Loucy (cell line): ENCODE results near the gene INPP4B.

Source experiments
- H2AFZ ChIP-seq: fragments of 200-600 bp; sonication (generic); 2 replicates; pipeline ENCODE4 v1.6.0; 2016; ENCODE audit warnings: antibody characterized with exemption, mild to moderate bottlenecking, low read length, moderate library complexity
- H3F3A ChIP-seq: fragments of 200-600 bp; 2 replicates; pipeline ENCODE4 v1.6.0; 2016; ENCODE audit warnings: antibody characterized with exemption, low read depth, mild to moderate bottlenecking
- H3K27me3 ChIP-seq: fragments of 200-600 bp; sonication (generic); 2 replicates; pipeline ENCODE4 v1.6.1; 2014; ENCODE audit warnings: low read length, mild to moderate bottlenecking; ENCODE audit not compliant: insufficient read depth, poor library complexity, severe bottlenecking
- H3K36me3 ChIP-seq: fragments of 200-600 bp; sonication (generic); 2 replicates; pipeline ENCODE4 v1.6.1; 2016; ENCODE audit warnings: low read length; ENCODE audit not compliant: insufficient read depth
- H3K4me1 ChIP-seq: fragments of 200-600 bp; sonication (generic); 2 replicates; pipeline ENCODE4 v1.5.1; 2014; ENCODE audit warnings: low read length, mild to moderate bottlenecking; ENCODE audit not compliant: insufficient read depth, poor library complexity, severe bottlenecking
- H3K4me2 ChIP-seq: fragments of 200-600 bp; sonication (generic); 2 replicates; pipeline ENCODE4 v1.6.0; 2014; ENCODE audit warnings: antibody characterized with exemption, low read length, low read depth, mild to moderate bottlenecking; ENCODE audit not compliant: poor library complexity, severe bottlenecking
- H3K4me3 ChIP-seq: fragments of 200-600 bp; sonication (generic); 2 replicates; pipeline ENCODE4 v1.5.1; 2014; ENCODE audit warnings: low read length, mild to moderate bottlenecking, mixed read lengths; ENCODE audit not compliant: poor library complexity, severe bottlenecking
- H3K79me2 ChIP-seq: fragments of 200-600 bp; sonication (generic); 2 replicates; pipeline ENCODE4 v1.6.1; 2014; ENCODE audit warnings: low read length; ENCODE audit not compliant: insufficient read depth
- H3K9ac ChIP-seq: fragments of 200-600 bp; sonication (generic); 2 replicates; pipeline ENCODE4 v1.6.0; 2014; ENCODE audit warnings: mild to moderate bottlenecking, low read depth, low read length, moderate library complexity; ENCODE audit not compliant: poor library complexity, severe bottlenecking
- H3K9me2 ChIP-seq: fragments of 200-600 bp; sonication (generic); replicated peaks from 2 replicates; pipeline ENCODE4 v1.6.1; 2016; ENCODE audit warnings: low read depth, low read length, mixed read lengths
- H3K9me3 ChIP-seq: fragments of 200-600 bp; sonication (generic); 2 replicates; pipeline ENCODE4 v1.6.1; 2014; ENCODE audit warnings: mild to moderate bottlenecking, antibody characterized with exemption, low read length, low read depth; ENCODE audit not compliant: insufficient read depth
- H4K20me1 ChIP-seq: fragments of 200-600 bp; sonication (generic); 2 replicates; pipeline ENCODE4 v1.6.0; 2014; ENCODE audit warnings: antibody characterized with exemption, low read length, mild to moderate bottlenecking; ENCODE audit not compliant: insufficient read depth, poor library complexity, severe bottlenecking
- EZH2phosphoT487 ChIP-seq: fragments of 200-600 bp; IDR thresholded peaks from 2 replicates; pipeline ENCODE4 v1.6.1; 2018; ENCODE audit warnings: antibody characterized with exemption, mild to moderate bottlenecking, moderate library complexity, borderline replicate concordance
- TF ChIP-seq, protein P1 (sequence below): fragments of 200-600 bp; sonication (generic); conservative IDR thresholded peaks from 2 replicates; pipeline ENCODE4 v1.5.1; 2014; ENCODE audit warnings: mild to moderate bottlenecking, antibody characterized with exemption, low read length

INPP4B gene

DNA sequence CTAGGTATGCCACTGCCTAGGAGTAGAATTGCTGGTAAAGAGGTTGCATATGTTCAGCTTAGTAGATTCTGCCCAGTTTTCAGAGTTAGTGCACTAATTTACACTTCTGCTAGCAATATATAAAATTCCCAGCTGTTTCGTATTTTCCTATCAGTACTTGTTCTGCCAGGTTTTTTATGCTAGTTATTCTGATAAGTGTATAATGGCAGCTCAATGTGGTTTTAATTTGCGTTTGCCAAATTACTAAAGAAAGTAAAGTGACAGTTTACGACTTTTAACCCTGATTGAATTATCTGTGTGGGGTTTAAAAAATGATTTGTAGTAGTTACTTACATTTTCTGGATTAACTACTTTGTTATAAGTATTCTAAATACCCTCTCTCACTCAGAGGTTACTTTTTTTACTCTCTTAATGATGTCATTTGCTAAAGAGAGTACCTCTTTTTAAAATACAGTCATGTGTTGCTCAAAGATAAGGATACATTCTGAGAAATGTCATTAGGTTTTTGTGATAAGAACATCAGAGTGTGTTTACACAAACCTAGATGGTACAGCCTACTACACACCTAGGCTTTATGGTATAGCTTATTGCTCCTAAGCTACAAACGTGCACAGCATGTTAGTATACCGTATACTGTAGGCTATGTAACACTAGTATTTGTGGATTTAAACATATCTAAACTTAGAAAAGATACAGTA is 846.5 kb downstream of the INPP4B start:
- no peaks in the 10 kb centered on the region for H3K36me3 ChIP-seq
- H3F3A ChIP-seq: no peaks in the 10 kb centered on the region
- no peaks in the 10 kb centered on the region for H3K4me1 ChIP-seq
- no peaks in the 10 kb centered on the region for H4K20me1 ChIP-seq
- H3K4me3 ChIP-seq: no peak overlapping the region
- H3K9ac ChIP-seq: no peak overlapping the region
- H3K9me3 ChIP-seq: peaks cover 10% of the 10 kb centered on the region; the same call in 1 of the 2 replicates
- TF ChIP-seq, protein P1, sequence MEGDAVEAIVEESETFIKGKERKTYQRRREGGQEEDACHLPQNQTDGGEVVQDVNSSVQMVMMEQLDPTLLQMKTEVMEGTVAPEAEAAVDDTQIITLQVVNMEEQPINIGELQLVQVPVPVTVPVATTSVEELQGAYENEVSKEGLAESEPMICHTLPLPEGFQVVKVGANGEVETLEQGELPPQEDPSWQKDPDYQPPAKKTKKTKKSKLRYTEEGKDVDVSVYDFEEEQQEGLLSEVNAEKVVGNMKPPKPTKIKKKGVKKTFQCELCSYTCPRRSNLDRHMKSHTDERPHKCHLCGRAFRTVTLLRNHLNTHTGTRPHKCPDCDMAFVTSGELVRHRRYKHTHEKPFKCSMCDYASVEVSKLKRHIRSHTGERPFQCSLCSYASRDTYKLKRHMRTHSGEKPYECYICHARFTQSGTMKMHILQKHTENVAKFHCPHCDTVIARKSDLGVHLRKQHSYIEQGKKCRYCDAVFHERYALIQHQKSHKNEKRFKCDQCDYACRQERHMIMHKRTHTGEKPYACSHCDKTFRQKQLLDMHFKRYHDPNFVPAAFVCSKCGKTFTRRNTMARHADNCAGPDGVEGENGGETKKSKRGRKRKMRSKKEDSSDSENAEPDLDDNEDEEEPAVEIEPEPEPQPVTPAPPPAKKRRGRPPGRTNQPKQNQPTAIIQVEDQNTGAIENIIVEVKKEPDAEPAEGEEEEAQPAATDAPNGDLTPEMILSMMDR: no peak
- TF ChIP-seq EZH2phosphoT487: no peak
- no peak overlapping the region for H2AFZ ChIP-seq
- no peak overlapping the region for H3K4me2 ChIP-seq
- no peaks in the 10 kb centered on the region for H3K79me2 ChIP-seq
- H3K27me3 ChIP-seq: no peaks in the 10 kb centered on the region
- no peaks in the 10 kb centered on the region for H3K9me2 ChIP-seq

DNA sequence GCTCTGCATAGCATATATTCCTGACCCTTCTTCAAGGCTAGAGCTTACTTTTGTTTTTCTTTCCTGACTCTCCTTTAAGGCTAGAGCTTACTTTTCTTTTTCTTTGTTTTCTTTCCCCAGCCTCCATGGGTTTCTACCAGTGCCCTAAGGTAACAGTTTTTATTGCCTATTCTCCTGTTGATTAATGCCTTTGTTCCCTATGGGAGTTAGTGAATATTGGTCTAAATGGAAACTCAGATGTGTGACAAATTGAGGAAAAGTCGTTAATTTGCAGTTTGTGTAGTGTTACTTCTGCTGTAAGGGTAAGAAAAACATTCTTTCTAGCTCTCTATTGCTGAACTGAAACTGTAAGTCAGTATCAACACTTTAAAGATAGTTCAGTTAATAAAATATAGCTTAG is 851.0 kb downstream of the INPP4B start:
- Histone ChIP-seq H3K4me1 (no peaks in the 10 kb centered on the region), H4K20me1 (no peaks in the 10 kb centered on the region), H3K9me3 (peaks cover 10% of the 10 kb centered on the region; the same call in 1 of the 2 replicates), H3K79me2 (no peaks in the 10 kb centered on the region), H3K4me2 (no peak overlapping the region), H3K9ac (no peak overlapping the region), H3K4me3 (no peak overlapping the region), H3K9me2 (no peaks in the 10 kb centered on the region), H3K27me3 (no peaks in the 10 kb centered on the region), H2AFZ (no peak overlapping the region), H3F3A (no peaks in the 10 kb centered on the region), H3K36me3 (no peaks in the 10 kb centered on the region)
- TF ChIP-seq, protein P1: no peak
- TF ChIP-seq EZH2phosphoT487: no peak

DNA sequence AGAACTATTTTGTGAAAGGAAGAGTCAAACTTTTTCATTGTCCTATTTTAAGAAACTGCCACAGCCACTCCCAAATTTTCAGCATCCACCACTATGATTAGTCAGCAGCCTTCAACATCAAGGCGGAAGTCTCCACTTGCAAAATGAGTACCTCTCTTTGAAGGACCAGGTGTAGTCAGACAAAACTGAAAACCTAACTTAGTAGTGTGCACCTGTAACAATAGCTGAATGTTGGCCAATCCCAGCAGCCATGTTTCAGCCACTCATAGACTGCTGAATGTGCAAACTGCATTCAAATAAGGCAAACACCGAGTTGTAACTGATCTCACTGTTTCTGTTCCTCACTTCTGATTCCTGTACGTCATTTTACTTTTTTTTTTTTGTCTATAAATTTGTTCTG is 868.7 kb downstream of the INPP4B start:
- H3K9ac ChIP-seq: no peak overlapping the region
- no peaks in the 10 kb centered on the region for H3K27me3 ChIP-seq
- H3K79me2 ChIP-seq: no peaks in the 10 kb centered on the region
- H3K36me3 ChIP-seq: no peaks in the 10 kb centered on the region
- H3K9me2 ChIP-seq: no peaks in the 10 kb centered on the region
- no peaks in the 10 kb centered on the region for H3K4me1 ChIP-seq
- H2AFZ ChIP-seq: peak overlapping the region; percentile 38; the same call in 1 of the 2 replicates
- H4K20me1 ChIP-seq: no peaks in the 10 kb centered on the region
- H3F3A ChIP-seq: no peaks in the 10 kb centered on the region
- no peak overlapping the region for H3K4me2 ChIP-seq
- no peak overlapping the region for H3K4me3 ChIP-seq
- H3K9me3 ChIP-seq: peaks cover 10% of the 10 kb centered on the region; the same call in 1 of the 2 replicates
- no peak for TF ChIP-seq EZH2phosphoT487
- TF ChIP-seq, protein P1: no peak
